Spleen (tissue), 11 donors: ENCODE results near the gene KCNAB2. TPM values are rescaled to one million over a fixed set of nuclear protein-coding genes. Genes with fewer than 3 reads are reported as not detected.

Experiments used
- DNase-seq: peaks from one replicate; pipeline ENCODE4 v3.0.0-alpha.2; 2020
- H3K27ac ChIP-seq, 8 donors: fragments of 200-600 bp; sonication (generic) in 7 of 8; 1 replicate in 4 of 8; 2 replicates in 4 of 8; pipeline versions ENCODE4 v1.5.0 to v1.8.0; 2016 to 2021; ENCODE audit warnings: inconsistent platforms in 4 of 8, mild to moderate bottlenecking in 4 of 8, moderate library complexity in 1 of 8
- H3K27me3 ChIP-seq, 7 donors: fragments of 200-600 bp; sonication (generic) in 6 of 7; replicated peaks in 1 of 7; 1 replicate in 4 of 7; 2 replicates in 3 of 7; pipeline versions ENCODE4 v1.5.0 to v1.8.0; 2016 to 2021; ENCODE audit warnings: inconsistent platforms in 3 of 7, mild to moderate bottlenecking in 1 of 7
- H3K36me3 ChIP-seq, 6 donors: fragments of 200-600 bp; sonication (generic) in 5 of 6; 1 replicate in 4 of 6; 2 replicates in 2 of 6; pipeline versions ENCODE4 v1.5.0 to v1.8.0; 2016 to 2021; ENCODE audit warnings: inconsistent platforms in 2 of 6
- H3K4me1 ChIP-seq, 6 donors: fragments of 200-600 bp; sonication (generic) in 5 of 6; 1 replicate in 3 of 6; 2 replicates in 3 of 6; pipeline versions ENCODE4 v1.5.0 to v1.8.0; 2016 to 2021; ENCODE audit warnings: inconsistent platforms in 3 of 6
- H3K4me3 ChIP-seq, 8 donors: fragments of 200-600 bp; sonication (generic) in 7 of 8; 1 replicate in 4 of 8; 2 replicates in 4 of 8; pipeline versions ENCODE4 v1.5.0 to v1.8.0; 2016 to 2021; ENCODE audit warnings: inconsistent platforms in 4 of 8, mild to moderate bottlenecking in 4 of 8, moderate library complexity in 2 of 8
- H3K9me3 ChIP-seq, 8 donors: fragments of 200-600 bp; sonication (generic) in 7 of 8; 1 replicate in 4 of 8; 2 replicates in 4 of 8; pipeline versions ENCODE4 v1.5.0 to v1.8.0; 2016 to 2021; ENCODE audit warnings: inconsistent platforms in 4 of 8
- CTCF ChIP-seq, 11 experiments: fragments of 200-600 bp in 7 of 11; fragments of 450-650 bp in 4 of 11; sonication (generic) in 4 of 11; IDR thresholded peaks in 8 of 11; conservative IDR thresholded peaks in 3 of 11; 1 replicate in 7 of 11; 2 replicates in 4 of 11; pipeline versions ENCODE4 v1.4.0 to v1.8.0; 2016 to 2021; ENCODE audit warnings: antibody characterized with exemption in 11 of 11, inconsistent platforms in 4 of 11, mild to moderate bottlenecking in 1 of 11
- POLR2A ChIP-seq, 3 donors: fragments of 450-650 bp; IDR thresholded peaks; one replicate each; pipeline ENCODE4 v1.5.1; 2017; ENCODE audit warnings: antibody characterized with exemption in 3 of 3, mild to moderate bottlenecking in 1 of 3
- POLR2AphosphoS5 ChIP-seq, 3 donors: sonication (generic); formaldehyde crosslinking; IDR thresholded peaks; one replicate each; pipeline ENCODE4 v1.5.1; 2017; ENCODE audit warnings: antibody characterized with exemption in 3 of 3
- WGBS, 5 donors: extraction: QIAGEN DNeasy Blood & Tissue Kit in 3 of 5; methylation state at CpG; one replicate each; pipeline versions ENCODE4 v1.1.5 to v1.1.7; 2013 to 2018; 5-methylcytosine and 5-hydroxymethylcytosine counted together
- intact Hi-C: fragments of 100-400 bp; cut with DNase I; formaldehyde crosslinking; loops from one replicate; pipeline ENCODE4 v1.15.0; 2023; ENCODE audit warnings: low total_unique reads
- polyA plus RNA-seq, 3 donors: library from polyadenylated mRNA; stranded (reverse); fragments of 200-250 nt; gene quantifications; one replicate each; pipeline ENCODE4 v1.2.1, GENCODE V29; 2013
- total RNA-seq, 7 donors: library from RNA; depleted of rRNA in 3 of 7; stranded (reverse); fragments of >200 nt in 3 of 7; fragmentation: NEBNext Ultra II Directional in 4 of 7; extraction: Animal tissue kit (Norgen Biotek cat#: 25700) in 4 of 7; gene quantifications; one replicate each; pipeline versions ENCODE4 v1.1.0 to v1.2.1, GENCODE V29; 2016 to 2021
- donor health status: healthy with polysubstance abuse.
- donor health status: DM: no; HTN: no; CAD: no; lungs with moderate emphysema.
- donor health status: DM: no; HTN: no; CAD: no.
- donor health status: Bipolar disorder and iron deficiency.
- donor health status: healthy.
- donor health status: DM: no; HTN: no; CAD: no.
- donor health status: DM: yes; HTN: yes; CAD: no.

Gene KCNAB2
- total and polyA plus RNA-seq, 10 donors: 23.2 to 135 (median 94.0) TPM

GRCh38 chr1:6027591-6027990 lies 18.1 kb upstream of the KCNAB2 start:
- Histone ChIP-seq H3K36me3 (peaks cover 0 to 17% (median 4%) of the 10 kb centered on the region in 6 donors), H3K27me3 (peaks cover 0 to 17% (median 0%) of the 10 kb centered on the region in 7 donors), H3K4me3 (peak overlapping the region; percentile 21 to 87 (median 54)), H3K9me3 (no peaks in the 10 kb centered on the region), H3K4me1 (peaks cover 21 to 84% (median 63%) of the 10 kb centered on the region in 6 donors), H3K27ac (peak overlapping the region; percentile 72 to 92 (median 88))
- no peak for TF ChIP-seq CTCF (IDR thresholded peaks at IDR 0.05 in 8 of 11, conservative IDR thresholded peaks at IDR 0.05 in 3 of 11)
- no peak for TF ChIP-seq POLR2A (IDR thresholded peaks at IDR 0.05)
- no peak for TF ChIP-seq POLR2AphosphoS5 (IDR thresholded peaks at IDR 0.05)
- WGBS, 5 donors: 19 to 40% (median 27%) methylated on average over 10 of the region's 10 CpGs
- intact Hi-C loops: loop anchor here (5.0 kb wide), 1 partner anchor 35 kb away; the partner anchor contains the start of gene NPHP4
- DNase-seq: no peak

- Histone ChIP-seq H3K4me1 (peaks cover 21 to 91% (median 63%) of the 10 kb centered on the region in 6 donors), H3K36me3 (peaks cover 0 to 17% (median 4%) of the 10 kb centered on the region in 6 donors), H3K9me3 (no peaks in the 10 kb centered on the region), H3K27ac (peak overlapping the region; percentile 72 to 92 (median 88)), H3K27me3 (peaks cover 0 to 17% (median 0%) of the 10 kb centered on the region in 7 donors), H3K4me3 (peak overlapping the region in 7 of 8 donors; percentile 2 to 87 (median 57))
- whole genome bisulfite sequencing, 5 donors: 13 to 57% (median 32%) methylated on average over 17 to 19 of the region's 19 CpGs
- TF ChIP-seq POLR2AphosphoS5 (IDR thresholded peaks at IDR 0.05): peak; percentile 48 to 85 (median 76)
- peak in 1 of 11 experiments; percentile 15 for TF ChIP-seq CTCF (IDR thresholded peaks at IDR 0.05 in 8 of 11, conservative IDR thresholded peaks at IDR 0.05 in 3 of 11)
- TF ChIP-seq POLR2A (IDR thresholded peaks at IDR 0.05): peak in 1 of 3 donors; percentile 34
- peak; percentile 91 for DNase-seq
- intact Hi-C loops: loop anchor here (5.0 kb wide), 1 partner anchor 36 kb away; the partner anchor contains the start of gene NPHP4
Measured at GRCh38 chr1:6028042-6028850, 17.4 kb upstream of the KCNAB2 start.

GRCh38 chr1:6029351-6029750 lies 16.3 kb upstream of the KCNAB2 start:
- H3K4me3 ChIP-seq: peak overlapping the region in 1 of 8 donors; percentile 25
- no peaks in the 10 kb centered on the region for H3K9me3 ChIP-seq
- H3K27ac ChIP-seq: peak overlapping the region in 6 of 8 donors; percentile 5 to 92 (median 88)
- no peak for DNase-seq
- H3K27me3 ChIP-seq: peaks cover 0 to 25% (median 0%) of the 10 kb centered on the region in 7 donors
- H3K4me1 ChIP-seq: peaks cover 21 to 100% (median 71%) of the 10 kb centered on the region in 6 donors
- intact Hi-C loops: loop anchor here (5.0 kb wide), 1 partner anchor 37 kb away; the partner anchor contains the start of gene NPHP4
- H3K36me3 ChIP-seq: peaks cover 0 to 26% (median 4%) of the 10 kb centered on the region in 6 donors
- WGBS, 5 donors: 66 to 95% (median 83%) methylated on average over 3 to 5 of the region's 5 CpGs
- TF ChIP-seq POLR2A (IDR thresholded peaks at IDR 0.05): no peak
- no peak for TF ChIP-seq CTCF (IDR thresholded peaks at IDR 0.05 in 8 of 11, conservative IDR thresholded peaks at IDR 0.05 in 3 of 11)
- no peak for TF ChIP-seq POLR2AphosphoS5 (IDR thresholded peaks at IDR 0.05)

GRCh38 chr1:6030132-6030531 lies 15.6 kb upstream of the KCNAB2 start:
- TF ChIP-seq POLR2AphosphoS5 (IDR thresholded peaks at IDR 0.05) (no peak), CTCF (IDR thresholded peaks at IDR 0.05 in 8 of 11, conservative IDR thresholded peaks at IDR 0.05 in 3 of 11) (peak in 1 of 11 experiments; percentile 4)

More at GRCh38 chr1:6030132-6030531, 15.6 kb upstream of the KCNAB2 start:
- Histone ChIP-seq H3K27me3 (peaks cover 0 to 29% (median 0%) of the 10 kb centered on the region in 7 donors), H3K36me3 (peaks cover 0 to 34% (median 4%) of the 10 kb centered on the region in 6 donors), H3K9me3 (no peaks in the 10 kb centered on the region), H3K4me1 (peaks cover 21 to 100% (median 71%) of the 10 kb centered on the region in 6 donors), H3K27ac (peak overlapping the region in 3 of 8 donors; percentile 87 to 92 (median 91)), H3K4me3 (peak overlapping the region in 1 of 8 donors; percentile 25)
- intact Hi-C loops: no loop called here
- DNase-seq: no peak
- WGBS, 5 donors: 77 to 92% (median 80%) methylated on average over 7 of the region's 7 CpGs
